ENCODE data around the gene DGCR6. TPM values are rescaled to one million over a fixed set of nuclear protein-coding genes. Genes with fewer than 3 reads are reported as not detected.
"Not testable (repeated sequence)": the region's sequence is repeated elsewhere in the genome, so short reads cannot be mapped to it uniquely, and the experiment has no call there.

Gene DGCR6
- total RNA-seq, 1 experiment from 2014 or later, result 1.8 TPM

DNA sequence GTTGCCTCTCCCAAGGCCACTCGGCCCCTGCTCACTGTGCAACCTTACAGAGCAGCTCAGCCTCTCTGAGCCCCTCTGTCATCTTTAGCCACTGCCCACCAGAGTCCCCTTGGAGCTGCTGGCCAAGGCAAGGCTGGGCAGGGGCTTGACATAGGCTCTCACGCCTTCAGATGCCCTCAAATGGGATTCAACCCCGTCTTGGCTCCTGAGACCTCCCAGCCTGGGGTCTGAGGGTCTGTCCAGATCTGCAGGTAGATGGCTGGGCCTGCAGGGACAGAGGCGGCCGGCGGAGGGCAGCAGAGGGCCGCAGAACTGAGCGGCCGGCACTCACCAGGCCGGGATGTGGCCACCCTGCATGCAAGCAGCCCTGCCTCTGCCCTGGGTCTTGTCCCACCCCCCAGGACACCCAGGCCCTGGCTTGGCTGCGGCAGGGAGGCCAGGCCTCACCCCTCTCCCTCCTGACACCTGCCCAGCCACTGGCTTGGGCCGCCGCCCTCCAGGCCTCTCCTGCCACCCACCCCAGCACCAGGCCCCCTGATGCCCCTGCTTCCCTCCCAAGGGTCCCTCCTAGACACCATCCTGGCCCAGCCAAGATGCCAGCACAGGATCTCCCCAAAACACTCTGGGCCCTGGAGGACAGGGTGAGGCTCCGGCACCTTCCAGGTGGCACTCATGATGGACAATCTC lies 48.3 kb downstream of the DGCR6 start:
- not testable (repeated sequence) for H3K9ac ChIP-seq (ENCODE audit: extremely low read depth, insufficient read length, low read length); H4K8ac ChIP-seq (replicated peaks; ENCODE audit: insufficient read length, low read depth, low read length); H3K27me3 ChIP-seq (ENCODE audit: insufficient read depth, low read length); H2AFZ ChIP-seq (ENCODE audit: low read length); H2BK12ac ChIP-seq (ENCODE audit: insufficient read length, low read depth, low read length); H2BK20ac ChIP-seq (ENCODE audit: low read depth, low read length, poor library complexity, severe bottlenecking); H3K27ac ChIP-seq (ENCODE audit: insufficient read length, low read depth, low read length); H3K4me2 ChIP-seq (ENCODE audit: insufficient read depth, insufficient read length, low read length); H3K4me3 Mint-ChIP-seq; H3T11ph ChIP-seq (ENCODE audit: low read length); H3K14ac ChIP-seq (ENCODE audit: insufficient read depth, low read length); H3K23ac ChIP-seq (ENCODE audit: insufficient read length, low read depth, low read length); H3K4ac ChIP-seq (ENCODE audit: low read depth, low read length); H3K27me3 Mint-ChIP-seq (ENCODE audit: low read depth); H2BK15ac ChIP-seq (ENCODE audit: low read depth, low read length); H3K4me1 ChIP-seq (ENCODE audit: insufficient read depth, low read length); H2BK120ac ChIP-seq (ENCODE audit: low read depth, low read length, poor library complexity, severe bottlenecking); H3K23me2 ChIP-seq (ENCODE audit: insufficient read length, low read depth, low read length, poor library complexity, severe bottlenecking); H2BK5ac ChIP-seq (ENCODE audit: insufficient read length, low read length); H3K79me2 ChIP-seq (ENCODE audit: insufficient read depth, low read length); H3K9me3 Mint-ChIP-seq; H4K5ac ChIP-seq (ENCODE audit: insufficient read length, low read depth, low read length); H3K36me3 Mint-ChIP-seq (ENCODE audit: insufficient read depth in 1 of 3, low read depth in 3 of 3); H4K91ac ChIP-seq (ENCODE audit: insufficient read length, low read depth, low read length); H3K18ac ChIP-seq (ENCODE audit: insufficient read length, low read depth, low read length); H2AK5ac ChIP-seq (ENCODE audit: insufficient read length, low read length); H3K79me1 ChIP-seq (ENCODE audit: insufficient read depth, low read depth, low read length, poor library complexity, severe bottlenecking); H3K56ac ChIP-seq (ENCODE audit: insufficient read length, low read depth, low read length); H4K20me1 ChIP-seq (ENCODE audit: control insufficient read depth, insufficient read depth, insufficient read length); H3K9me3 ChIP-seq (ENCODE audit: control insufficient read depth, low read depth, low read length); H3K27ac Mint-ChIP-seq
- TF ChIP-seq CTCF (conservative IDR thresholded peaks at IDR 0.05), result peak; percentile 89
- no CpG with 5 or more reads among the region's 14 CpGs for WGBS (ENCODE audit: extremely low coverage, insufficient read length, low lambda C conversion rate)
- H3K4me1 Mint-ChIP-seq, result peaks cover 22 to 28% of the 10 kb centered on the region in 2 experiments
- peak; percentile 87 for DNase-seq
